ENCODE measurements around the gene GINS2.

Gene GINS2

DNA sequence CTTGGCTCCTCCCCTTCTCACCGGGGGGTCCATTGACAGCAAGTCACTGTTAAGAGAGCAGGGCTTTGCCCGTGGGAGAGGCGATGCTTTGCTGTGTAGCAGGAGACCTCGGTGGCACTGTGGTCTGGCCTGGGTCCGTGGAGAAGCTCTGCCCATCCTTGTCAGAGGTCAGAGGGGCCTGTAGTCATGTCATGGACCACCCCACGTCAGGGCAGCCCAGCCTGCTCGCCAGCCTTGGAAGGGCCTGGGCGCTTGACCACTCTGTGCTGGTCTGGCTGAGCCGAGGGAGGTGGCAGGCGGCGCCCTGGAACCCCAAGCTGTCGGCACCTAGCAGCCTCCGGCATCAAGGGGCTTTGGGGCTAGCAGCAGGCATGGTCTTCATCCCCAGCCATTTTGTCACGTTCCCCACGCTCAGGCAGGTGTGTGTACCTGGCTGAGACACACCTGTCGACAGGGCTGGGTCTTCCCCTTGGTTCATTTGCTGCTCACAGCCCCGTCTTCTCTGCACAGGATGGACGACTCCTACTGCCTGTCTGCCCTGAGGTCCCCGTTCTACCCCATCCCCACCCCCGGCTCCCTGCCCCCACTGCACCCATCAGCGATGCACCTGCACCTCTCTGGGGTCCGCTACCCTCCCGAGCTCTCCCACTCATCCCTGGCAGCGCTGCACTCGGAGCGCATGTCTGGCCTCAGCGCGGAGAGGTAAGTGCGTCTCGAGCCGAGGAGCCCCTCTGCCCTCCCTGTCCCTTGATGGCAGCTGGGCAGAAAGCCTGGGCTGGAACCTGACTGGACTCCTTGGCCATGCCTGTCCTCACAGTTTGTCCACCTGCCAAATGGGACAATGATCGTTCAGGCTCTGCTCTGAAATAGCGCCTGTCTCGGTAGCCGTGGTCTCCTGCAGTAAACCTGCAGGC lies 33.3 kb downstream of the GINS2 start:
- no peak for DNase-seq (ENCODE audit: low read depth in 1 of 2, low spot score in 1 of 2)

DNA sequence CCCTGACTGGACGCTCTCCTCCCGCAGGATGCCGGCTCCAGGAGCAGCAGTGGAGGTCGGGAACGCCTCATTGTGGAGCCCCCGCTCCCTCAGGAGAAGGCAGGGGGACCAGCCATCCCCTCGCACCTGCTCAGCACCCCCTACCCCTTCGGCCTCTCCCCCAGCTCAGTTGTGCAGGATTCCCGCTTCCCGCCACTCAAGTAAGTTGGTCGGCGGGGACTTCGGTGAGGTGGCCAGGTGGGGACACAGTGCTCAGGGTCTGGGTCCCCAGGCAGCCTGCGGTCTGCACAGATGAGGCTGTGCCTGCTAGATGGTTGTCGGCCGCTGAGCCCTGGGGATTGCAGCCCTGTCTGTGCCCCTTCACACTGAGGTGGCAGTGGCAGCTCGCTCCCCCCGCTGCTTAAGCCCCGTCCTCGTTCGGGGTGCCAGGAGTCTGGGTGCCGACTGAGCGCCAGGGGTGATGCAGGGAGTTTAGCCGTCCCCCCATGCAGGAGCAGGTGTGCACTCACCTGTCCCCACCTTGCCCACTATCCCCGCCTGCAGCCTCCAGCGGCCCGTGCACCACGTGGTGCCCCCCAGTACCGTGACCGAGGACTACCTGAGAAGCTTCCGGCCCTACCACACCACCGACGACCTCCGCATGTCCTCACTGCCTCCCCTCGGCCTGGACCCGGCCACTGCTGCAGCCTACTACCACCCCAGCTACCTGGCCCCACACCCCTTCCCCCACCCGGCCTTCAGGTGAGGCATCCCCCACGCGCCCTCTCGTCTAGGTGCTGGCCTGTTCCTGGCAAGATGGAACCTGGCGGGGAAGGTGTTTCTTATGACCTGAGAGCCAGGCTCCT lies 34.3 kb downstream of the GINS2 start:
- DNase-seq (ENCODE audit: low read depth in 1 of 2, low spot score in 1 of 2): no peak

DNA sequence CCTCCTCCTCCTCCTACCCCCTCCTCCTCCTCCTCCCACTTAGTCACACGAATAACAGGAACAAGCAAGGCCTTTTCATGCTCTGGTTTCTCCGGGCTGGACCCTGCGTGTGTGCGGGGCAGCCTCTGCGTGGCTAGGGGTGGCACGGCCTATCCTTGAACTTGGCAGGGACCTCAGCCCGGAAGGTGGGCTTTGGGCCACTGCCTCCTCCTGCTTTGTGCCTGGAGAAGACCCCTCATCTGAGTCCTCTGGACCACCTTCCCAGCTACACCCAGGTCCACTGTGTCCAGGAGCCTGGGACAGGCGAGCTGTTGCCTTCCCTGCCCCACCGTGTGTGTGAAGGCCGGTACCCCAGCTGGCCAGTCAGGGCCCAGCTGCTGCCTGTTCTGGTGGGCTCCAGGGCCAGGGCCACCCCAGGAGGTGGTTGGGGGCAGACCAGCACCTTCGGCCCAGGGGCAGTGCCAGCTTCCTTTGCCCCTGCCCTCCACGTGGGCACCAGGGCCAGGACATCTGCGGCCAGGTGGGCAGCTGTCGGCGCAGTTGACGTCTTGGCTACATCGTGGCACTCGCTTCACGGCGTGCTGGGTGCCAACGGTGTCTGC lies 35.4 kb downstream of the GINS2 start:
- DNase-seq (ENCODE audit: low read depth in 1 of 2, low spot score in 1 of 2): no peak

DNA sequence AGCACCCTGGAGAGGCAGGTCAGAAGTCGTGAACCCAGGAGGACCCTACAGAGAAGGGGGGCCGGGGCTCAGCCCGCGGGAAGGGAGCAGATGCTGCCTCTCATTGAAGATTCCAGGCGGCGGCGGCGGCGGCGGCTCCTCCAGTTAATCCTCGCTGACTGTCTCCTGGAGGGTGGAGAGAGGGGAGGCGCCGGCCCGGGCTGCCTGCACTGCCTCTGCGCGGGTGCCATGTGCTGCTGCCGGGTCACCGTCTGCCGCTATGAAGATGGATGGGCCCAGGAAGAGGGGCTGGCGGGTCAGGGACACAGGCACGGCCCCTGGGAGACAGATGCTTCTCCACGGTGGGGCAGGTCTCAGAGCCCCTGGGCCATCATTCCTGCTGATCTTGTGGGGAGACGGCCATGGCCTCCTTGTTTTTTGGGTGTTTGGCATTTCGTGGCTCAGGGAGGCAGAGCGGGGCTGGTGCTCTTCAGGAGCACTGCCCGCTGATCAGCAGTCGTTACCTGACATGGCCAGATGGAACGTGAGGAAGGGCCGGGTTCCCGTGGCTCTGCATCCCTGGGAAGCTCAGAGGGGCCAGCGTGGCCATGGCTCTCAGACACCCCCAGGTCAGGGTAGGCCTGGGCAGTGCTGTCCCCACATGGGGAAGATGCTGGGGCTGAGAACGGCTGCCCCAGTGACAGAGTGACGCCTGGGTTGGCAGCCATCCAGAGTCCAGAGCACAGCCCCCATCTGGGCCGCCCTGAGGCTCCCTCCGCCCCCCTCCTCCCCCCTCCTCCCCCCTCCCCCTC lies 36.1 kb downstream of the GINS2 start:
- DNase-seq (ENCODE audit: low read depth in 1 of 2, low spot score in 1 of 2): no peak

DNA sequence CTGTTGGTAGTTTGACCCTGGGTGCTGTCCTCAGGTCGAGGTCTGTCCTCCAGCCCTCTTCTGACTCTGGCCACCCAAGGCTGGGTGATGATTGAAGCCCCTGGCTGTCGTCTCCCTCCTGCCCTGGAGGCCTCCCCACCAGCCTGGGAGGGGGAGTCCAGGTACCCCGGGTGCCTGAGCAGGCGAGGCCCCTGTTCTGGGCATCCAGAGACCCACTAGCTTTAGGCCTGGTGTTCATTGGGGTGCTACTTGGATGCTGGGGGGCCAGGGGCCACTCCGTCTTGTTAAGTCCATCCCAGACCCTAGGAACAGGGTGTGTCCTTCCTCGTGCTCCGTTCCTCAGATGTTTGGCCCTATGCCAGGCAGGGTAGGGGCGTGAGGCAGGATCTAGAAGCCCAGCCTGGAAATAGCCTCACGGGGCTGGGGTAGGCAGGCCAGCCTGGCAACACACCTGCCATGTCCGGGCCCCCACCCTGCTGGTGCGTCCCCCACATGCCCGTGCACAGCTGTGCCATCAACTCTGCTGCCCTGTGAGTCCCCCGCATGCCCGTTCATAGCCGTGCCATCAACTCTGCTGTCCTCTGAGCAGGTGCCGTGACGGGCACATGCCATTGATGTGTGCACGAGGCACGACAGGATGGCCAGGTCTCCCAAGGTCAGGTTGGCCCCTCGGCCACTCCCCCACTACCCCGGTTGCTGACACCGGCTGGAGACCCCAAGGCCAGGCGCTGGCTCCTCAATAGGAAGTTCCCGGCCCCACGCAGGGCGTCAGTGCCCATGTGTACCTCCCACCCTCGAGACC lies 36.9 kb downstream of the GINS2 start:
- DNase-seq (ENCODE audit: low read depth in 1 of 2, low spot score in 1 of 2): no peak

DNA sequence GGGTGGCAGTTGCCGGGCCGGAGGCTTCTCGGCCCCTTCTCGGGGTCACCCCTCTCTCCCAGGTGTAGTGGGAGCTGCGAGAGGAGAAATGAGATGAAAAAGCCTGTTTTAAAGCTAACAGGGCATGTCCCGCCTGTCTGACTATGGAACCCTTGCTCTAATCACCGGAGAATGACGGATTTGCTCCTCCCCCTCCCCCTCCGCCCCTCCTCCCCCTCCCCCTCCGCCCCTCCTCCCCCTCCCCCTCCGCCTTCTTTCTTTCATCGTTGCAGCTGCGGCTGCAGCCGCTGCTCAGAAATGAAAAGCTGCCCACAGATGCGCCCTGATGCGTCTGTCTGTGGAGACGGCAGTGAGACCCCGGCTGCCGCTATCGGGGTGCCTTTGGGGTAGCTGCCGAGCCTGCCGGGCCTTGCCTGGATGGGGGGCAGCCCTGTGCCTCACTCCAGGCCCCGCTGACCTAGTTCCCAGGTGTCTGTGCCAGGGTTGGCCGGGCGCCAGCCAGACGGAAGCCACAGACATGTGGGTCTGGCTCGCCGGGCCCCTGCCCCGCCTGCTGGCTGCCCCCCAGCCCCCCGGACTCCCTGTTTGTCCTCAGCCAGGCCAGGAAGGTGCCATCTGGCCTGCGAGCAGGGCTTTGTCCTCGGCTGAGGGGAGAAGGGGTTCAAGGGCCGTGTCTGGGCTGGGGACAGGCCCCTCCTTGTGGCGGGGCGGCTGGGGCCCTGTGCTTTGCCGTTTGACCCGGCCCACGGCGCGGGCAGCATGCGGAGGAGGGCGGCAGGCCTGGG lies 37.7 kb downstream of the GINS2 start:
- DNase-seq (ENCODE audit: low read depth in 1 of 2, low spot score in 1 of 2): no peak

DNA sequence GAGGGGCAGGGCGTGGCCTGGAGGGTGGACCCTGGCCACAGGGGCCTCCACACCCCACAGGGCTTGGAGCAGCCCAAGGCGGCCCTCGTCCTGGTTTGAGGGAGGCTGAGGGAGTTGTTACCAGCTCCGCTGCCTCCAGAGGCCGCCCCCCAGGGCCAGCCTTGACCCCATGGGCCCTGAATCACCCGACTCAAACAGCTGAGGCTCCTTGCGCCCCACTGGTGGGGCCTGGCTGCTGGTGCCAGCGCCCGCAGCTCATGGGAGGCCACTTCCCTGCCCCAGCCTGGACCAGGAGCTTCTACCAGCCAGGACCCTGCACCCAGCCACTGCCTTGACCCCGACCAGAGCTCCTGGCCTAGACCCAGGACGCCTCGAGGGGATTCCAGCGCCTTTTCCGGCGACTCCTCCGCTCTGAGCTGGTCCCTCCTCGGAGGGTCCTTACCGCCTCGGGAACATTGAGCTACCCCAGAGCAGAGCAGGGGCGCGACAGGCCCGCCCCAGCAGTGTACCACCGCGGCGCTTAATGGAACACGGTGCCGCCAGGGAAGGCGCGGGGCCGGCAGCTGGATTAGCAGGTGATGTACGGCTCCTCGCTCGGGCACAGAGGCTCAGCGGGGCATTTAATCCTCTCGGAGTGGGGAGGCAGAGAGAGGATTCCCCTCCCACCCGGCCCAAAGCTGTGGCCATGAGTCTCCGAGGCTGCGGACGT lies 38.5 kb downstream of the GINS2 start:
- DNase-seq (ENCODE audit: low read depth in 1 of 2, low spot score in 1 of 2): no peak

DNA sequence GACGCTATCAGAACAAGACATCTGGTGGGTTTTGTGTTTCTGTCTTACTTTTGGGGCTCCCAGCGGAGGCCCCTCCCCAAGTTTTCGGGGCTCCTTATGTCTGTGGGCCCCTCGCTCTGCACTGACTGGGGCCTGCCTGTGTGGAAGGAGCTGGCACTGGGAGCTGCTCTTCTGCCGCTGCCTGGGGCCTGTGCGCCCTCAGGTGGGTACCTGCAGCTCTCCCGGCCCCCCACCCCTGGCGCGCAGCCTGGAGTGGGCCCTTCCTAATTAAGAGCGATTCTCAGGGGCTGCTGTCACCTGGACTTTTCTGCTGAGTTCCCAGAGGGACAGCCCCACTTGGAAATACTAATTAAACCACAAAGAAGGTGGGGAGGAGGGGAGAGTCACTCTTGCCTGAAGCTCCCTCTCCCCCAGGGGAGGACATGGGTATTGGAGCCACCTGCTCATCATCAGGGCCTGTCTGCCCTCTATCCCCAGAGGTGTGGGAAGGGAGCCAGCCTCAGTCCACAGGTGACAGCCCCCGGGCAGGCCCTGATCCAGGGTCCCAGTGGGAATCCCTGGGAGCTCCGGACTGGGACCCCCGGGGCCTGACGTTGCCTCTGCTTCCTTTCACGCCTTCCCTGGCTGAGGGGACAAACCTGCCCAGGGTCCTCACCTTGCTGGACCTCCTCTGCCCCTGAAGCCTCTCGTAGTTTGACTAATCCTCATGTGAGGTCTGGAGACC lies 39.2 kb downstream of the GINS2 start:
- no peak for DNase-seq (ENCODE audit: low read depth in 1 of 2, low spot score in 1 of 2)

DNA sequence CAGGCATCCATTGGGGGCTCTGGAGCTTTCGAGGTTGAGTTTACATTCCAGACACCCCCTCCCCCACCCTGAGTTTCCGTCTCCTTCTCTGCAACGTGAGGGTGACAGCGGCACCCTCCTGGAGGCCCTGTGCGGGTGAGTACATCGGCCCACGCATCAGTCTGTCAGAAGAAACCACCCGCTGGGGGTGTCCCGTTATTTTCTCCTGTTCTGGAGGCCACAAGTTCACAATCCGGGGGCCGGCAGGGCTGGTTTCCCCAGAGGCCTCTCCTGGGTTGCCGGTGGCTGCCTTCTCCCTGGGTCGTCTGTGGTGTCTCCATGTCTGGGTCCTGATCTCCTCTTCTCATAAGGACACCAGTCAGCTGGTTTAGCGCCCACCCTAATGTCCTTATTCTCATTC lies 39.9 kb downstream of the GINS2 start:
- DNase-seq (ENCODE audit: low read depth in 1 of 2, low spot score in 1 of 2): no peak

DNA sequence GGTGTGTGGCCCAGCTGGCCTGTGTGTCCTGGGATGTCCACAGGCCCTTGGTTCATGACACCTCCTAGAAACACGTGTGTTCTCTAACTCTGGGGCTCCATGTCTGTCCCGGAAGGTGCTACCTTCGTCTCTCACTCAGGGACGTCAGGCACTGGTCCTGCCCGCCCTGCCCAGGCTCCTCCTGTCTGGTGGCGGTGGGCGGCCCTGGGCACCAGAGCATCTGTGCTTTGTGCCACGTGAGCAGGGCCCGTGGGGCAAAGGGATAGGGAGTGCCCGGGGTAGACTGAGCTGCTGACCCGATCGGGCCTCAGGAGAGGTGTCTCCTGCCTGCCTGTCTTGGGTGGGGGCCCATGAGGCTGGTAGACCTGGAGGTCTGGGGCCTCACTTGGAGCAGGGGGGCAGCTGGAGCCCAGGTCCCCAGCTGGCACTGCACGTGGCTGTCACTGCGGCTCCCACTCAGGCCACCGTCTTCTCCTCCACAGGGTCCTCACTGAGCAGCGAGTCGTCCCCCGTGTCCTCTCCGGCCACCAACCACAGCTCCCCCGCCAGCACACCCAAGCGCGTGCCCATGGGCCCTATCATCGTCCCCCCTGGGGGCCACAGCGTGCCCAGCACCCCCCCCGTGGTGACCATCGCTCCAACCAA lies 40.6 kb downstream of the GINS2 start:
- no peak for DNase-seq (ENCODE audit: low read depth in 1 of 2, low spot score in 1 of 2)

DNA sequence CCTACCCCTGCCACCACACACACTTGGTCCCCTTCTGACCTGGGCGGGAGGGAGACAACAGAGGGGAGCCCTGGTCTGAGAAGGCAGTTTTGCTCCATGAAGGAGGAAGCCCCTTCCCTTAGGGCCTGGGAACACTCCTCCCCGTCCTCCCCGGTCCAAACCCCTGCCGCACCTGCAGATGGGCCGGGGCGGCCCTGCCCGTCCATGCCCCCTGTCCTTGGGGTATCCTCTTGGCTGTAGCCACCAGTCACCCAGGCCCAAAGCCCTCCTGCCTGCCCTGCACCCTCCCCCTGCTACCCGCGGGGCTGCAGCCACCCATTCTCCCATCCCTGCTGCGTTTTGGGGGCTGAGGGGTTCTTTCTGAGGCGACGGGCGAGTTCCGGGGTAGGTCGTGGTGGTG lies 41.8 kb downstream of the GINS2 start:
- DNase-seq (ENCODE audit: low read depth in 1 of 2, low spot score in 1 of 2): no peak

DNA sequence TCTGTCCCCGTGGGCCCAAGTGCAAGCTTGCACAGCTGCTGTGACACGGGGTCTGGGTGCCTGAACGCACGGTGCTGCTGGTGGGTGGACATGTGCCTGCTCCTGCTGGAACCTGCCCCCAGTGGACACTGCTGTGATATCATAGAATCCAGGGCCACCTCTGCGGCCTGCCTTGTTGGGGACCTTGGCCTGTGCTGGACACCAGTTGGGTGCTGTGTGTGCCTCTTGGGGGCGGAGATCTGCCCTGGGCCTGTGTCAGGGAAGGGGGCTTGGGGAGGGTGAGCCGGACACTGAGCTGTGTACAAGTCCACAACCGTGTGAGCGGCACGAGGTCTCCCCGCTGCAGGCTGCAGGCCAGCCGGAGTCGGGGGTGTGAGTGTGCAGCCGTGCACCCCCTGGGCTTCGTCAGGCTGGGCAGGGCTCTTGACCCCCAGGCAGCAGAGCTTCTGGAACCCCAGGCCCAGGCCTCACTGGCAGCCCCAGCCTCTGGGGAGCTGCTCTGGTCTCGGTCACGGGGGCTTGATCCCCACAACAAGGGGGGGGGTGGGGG lies 42.3 kb downstream of the GINS2 start:
- no peak for DNase-seq (ENCODE audit: low read depth in 1 of 2, low spot score in 1 of 2)

DNA sequence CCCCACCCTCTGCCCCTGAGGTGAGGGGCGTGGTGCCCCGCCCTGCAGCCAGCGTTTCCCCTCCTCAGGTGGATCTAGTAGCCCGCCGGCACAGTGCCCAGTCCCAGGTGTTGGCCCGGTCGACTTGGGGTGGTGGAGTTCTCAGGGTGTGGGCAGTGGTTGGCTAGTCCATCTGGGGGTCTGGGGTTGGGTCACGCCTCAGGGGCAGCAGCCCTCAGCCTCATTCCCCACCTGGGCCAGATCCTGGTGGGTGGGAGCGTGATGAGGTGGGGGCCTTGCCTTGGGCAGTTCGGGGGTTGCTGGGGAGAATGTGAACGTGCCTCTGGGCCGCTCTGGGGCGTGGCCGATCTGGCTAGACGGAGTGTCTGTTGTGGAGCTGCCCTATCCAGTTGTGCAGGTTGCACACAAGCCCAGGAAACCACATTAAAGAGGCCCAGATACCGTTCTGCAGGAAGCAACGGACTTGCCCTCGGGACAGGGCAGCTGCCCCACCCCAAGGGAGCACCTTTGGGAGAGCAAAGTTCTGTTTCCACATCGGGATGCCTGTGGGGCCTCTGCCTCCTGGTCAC lies 43.6 kb downstream of the GINS2 start:
- no peak for DNase-seq (ENCODE audit: low read depth in 1 of 2, low spot score in 1 of 2)

DNA sequence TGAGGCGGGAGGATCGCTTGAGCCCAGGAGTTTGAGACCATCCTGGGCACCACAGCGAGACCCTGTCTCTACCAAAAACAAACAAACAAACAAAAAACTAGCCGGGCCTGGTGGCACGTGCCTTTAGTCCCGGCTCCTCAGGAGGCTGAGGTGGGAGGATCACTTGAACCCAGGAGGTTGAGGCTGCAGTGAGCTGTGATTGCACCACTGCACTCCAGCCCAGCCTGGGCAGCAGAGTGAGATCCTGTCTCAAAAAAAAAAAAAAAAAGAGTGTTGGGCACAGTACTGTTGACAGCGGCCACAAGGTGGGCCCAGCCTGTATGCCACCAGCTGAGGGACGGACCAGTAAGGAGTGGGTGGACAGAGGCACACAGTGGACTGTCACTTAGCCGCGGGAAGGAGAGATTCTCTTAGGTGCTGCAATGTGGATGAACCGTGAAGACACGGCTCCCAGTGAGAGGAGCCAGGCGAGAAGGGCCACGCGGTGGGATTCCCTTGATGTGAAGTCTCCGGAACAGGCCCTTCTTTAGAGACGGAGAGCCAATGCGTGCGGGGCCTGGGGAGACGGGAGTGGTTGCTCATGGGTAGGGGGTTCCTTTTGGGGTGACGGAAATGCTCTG lies 44.6 kb downstream of the GINS2 start:
- no peak for DNase-seq (ENCODE audit: low read depth in 1 of 2, low spot score in 1 of 2)

DNA sequence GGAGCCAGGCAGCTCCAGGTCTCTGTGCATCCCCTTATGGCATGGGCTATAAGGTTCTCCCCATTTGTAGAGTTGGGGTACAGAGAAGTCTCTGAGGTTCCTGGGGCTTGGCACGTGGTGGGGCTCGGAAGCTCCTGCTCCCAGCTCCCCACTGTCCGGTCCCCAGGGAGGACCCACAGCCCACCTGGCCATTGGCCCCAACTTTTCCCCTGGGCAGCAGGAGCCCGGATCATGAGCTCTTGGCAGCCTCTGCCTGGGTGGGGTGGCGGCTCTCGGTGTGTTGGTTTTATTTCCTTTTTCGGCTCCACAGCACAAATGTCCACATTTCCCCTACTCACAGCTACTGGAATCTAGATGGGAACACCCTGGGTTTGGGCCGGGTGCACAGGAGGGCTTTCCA lies 45.1 kb downstream of the GINS2 start:
- DNase-seq (ENCODE audit: low read depth in 1 of 2, low spot score in 1 of 2): no peak

DNA sequence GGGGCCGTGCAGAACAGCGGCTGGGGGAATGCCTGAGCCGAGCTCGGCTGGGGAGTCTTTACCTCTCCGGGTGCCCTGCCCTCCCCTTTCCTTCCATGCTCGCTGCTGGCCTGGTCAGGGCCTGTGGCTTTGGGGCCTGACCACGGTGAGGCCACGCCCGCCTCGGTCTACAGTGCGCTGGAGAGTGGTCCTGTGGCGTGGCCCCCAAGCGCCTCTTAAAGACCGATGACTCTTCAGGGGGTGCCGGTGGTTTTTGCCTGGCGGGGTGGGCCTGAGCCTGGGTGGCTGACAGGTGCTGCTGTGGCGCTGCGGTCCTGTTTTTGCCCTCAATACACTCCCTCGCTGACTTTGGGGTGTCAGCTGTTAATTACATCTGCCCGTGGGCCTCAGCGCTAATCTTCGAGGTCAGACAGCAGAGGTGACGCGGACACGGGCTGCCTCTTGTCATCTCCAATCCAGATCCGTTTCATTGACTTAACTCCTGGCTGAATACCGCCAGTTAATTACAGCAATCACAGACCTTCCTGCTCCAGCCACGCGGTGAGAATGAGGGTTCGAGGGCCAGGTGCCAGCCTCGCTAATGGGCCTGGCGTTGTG lies 45.9 kb downstream of the GINS2 start:
- DNase-seq (ENCODE audit: low read depth in 1 of 2, low spot score in 1 of 2): no peak
